ENCODE measurements around the gene WDFY4.

WDFY4 gene

DNA sequence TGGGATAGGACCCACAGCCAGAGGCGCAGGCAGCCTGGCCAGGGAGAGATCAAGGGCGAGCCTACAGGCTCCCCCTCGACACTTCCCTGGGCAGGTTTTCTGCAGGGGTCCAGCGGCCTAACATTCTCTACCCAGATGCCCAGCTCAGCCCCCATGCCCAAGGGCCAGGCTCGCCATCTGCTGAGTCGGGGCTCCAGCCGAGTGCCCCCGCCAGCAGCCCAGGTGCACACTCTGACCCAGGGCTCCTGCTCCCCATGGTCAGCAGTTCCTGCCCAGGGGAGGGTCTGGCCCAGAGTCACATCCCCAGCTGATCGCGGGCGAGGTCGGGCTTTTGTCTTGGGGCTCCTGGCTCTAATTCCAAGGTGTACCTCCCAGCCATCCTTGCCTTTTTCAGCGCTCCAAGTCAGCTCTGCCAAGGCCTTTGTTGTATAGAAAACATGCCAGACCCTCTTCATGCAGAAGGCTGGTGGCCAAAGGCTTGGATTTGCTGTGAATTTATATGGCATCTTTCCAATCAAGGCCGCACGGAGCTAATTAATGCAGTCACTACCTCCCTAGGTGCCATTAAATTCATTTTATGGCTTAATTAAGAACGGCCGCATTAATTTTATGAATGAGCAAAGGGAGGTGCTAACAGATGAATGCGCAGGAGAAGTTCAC lies 134.3 kb downstream of the WDFY4 start:
- Histone ChIP-seq H3K9ac (ENCODE audit: low read length) (no peak overlapping the region), H3K23ac (ENCODE audit: low read length) (no peak overlapping the region), H2BK120ac (ENCODE audit: low read depth, low read length) (no peak overlapping the region), H3K27me3 (ENCODE audit: insufficient read depth, low read length, poor library complexity) (no peaks in the 10 kb centered on the region), H3K56ac (ENCODE audit: low read length) (no peak overlapping the region), H3K79me2 (ENCODE audit: control insufficient read depth, insufficient read depth, low read length) (no peaks in the 10 kb centered on the region), H3K4me2 (ENCODE audit: low read length) (no peak overlapping the region), H3K36me3 (ENCODE audit: control insufficient read depth, insufficient read depth, low read length) (no peaks in the 10 kb centered on the region), H2AK5ac (ENCODE audit: low read length) (no peak overlapping the region), H3K27ac (ENCODE audit: low read depth, low read length) (no peak overlapping the region), H3K4me3 (ENCODE audit: low read length) (no peak overlapping the region), H4K5ac (ENCODE audit: low read length) (no peak overlapping the region), H3K79me1 (ENCODE audit: low read length) (no peaks in the 10 kb centered on the region), H3K4ac (ENCODE audit: low read depth, low read length) (no peak overlapping the region), H4K8ac (ENCODE audit: low read depth, low read length) (no peak overlapping the region), H3K18ac (ENCODE audit: low read length) (no peak overlapping the region), H3K4me1 (ENCODE audit: control insufficient read depth, low read depth, low read length) (no peaks in the 10 kb centered on the region), H2BK5ac (ENCODE audit: low read length) (no peak overlapping the region), H2BK15ac (replicated peaks; ENCODE audit: low read depth) (no peak overlapping the region)
- no CpG with 5 or more reads among the region's 18 CpGs for WGBS (ENCODE audit: extremely low coverage, insufficient coverage, low lambda C conversion rate)
- DNase-seq = no peak

DNA sequence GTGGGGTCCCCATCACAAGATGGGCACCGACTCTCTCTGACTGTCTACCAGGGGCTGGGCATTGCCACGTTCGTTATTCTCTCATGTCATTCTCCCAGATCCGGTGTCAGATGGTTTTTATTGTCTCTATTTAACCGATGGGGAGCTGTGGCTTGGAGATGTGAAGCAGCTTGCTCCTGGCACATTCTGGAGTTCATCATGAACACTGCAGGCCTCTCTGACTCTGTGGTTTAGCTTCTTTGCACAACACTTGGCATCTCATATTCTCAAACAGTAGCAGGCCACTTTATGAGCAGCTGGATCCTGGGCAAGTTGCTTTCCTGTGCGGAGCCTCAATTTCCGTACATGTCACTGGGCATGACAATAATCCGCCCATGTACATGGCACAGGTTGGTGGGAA lies 135.1 kb downstream of the WDFY4 start:
- Histone ChIP-seq H3K36me3 (ENCODE audit: control insufficient read depth, insufficient read depth, low read length) (no peaks in the 10 kb centered on the region), H3K18ac (ENCODE audit: low read length) (no peak overlapping the region), H3K27me3 (ENCODE audit: insufficient read depth, low read length, poor library complexity) (no peaks in the 10 kb centered on the region), H3K79me2 (ENCODE audit: control insufficient read depth, insufficient read depth, low read length) (no peaks in the 10 kb centered on the region), H4K8ac (ENCODE audit: low read depth, low read length) (no peak overlapping the region), H2BK120ac (ENCODE audit: low read depth, low read length) (no peak overlapping the region), H3K56ac (ENCODE audit: low read length) (no peak overlapping the region), H3K4me3 (ENCODE audit: low read length) (no peak overlapping the region), H3K4ac (ENCODE audit: low read depth, low read length) (no peak overlapping the region), H3K23ac (ENCODE audit: low read length) (no peak overlapping the region), H3K4me2 (ENCODE audit: low read length) (no peak overlapping the region), H2AK5ac (ENCODE audit: low read length) (no peak overlapping the region), H2BK5ac (ENCODE audit: low read length) (no peak overlapping the region), H3K4me1 (ENCODE audit: control insufficient read depth, low read depth, low read length) (no peaks in the 10 kb centered on the region), H3K27ac (ENCODE audit: low read depth, low read length) (no peak overlapping the region), H2BK15ac (replicated peaks; ENCODE audit: low read depth) (no peak overlapping the region), H4K5ac (ENCODE audit: low read length) (no peak overlapping the region), H3K79me1 (ENCODE audit: low read length) (no peaks in the 10 kb centered on the region), H3K9ac (ENCODE audit: low read length) (no peak overlapping the region)
- no CpG with 5 or more reads among the region's 8 CpGs for WGBS (ENCODE audit: extremely low coverage, insufficient coverage, low lambda C conversion rate)
- no peak for DNase-seq

DNA sequence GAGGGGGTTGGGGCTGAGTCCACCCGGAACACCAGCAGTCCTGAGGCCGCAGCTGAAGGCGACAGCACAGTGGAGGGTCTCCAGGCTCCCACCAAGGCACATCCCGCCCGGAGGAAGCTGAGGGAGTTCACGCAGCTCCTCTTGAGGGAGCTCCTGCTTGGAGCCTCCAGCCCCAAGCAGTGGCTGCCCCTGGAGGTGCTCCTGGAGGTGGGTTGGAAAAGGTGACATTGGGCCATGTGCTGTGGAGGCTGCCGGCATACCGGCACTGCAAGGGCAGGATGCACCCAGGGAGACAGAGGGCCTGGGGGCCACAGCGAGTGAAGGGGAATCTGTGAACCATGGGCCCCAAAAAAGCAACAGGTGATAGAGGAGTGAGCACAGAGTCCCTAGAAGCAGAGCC lies 135.6 kb downstream of the WDFY4 start:
- H3K4me2 ChIP-seq (ENCODE audit: low read length) = no peak overlapping the region
- no peak overlapping the region for H2BK5ac ChIP-seq (ENCODE audit: low read length)
- H3K4me1 ChIP-seq (ENCODE audit: control insufficient read depth, low read depth, low read length) = no peaks in the 10 kb centered on the region
- no peak overlapping the region for H4K8ac ChIP-seq (ENCODE audit: low read depth, low read length)
- H4K5ac ChIP-seq (ENCODE audit: low read length) = no peak overlapping the region
- no peak overlapping the region for H3K4me3 ChIP-seq (ENCODE audit: low read length)
- no peak overlapping the region for H3K9ac ChIP-seq (ENCODE audit: low read length)
- H3K27me3 ChIP-seq (ENCODE audit: insufficient read depth, low read length, poor library complexity) = no peaks in the 10 kb centered on the region
- no peak overlapping the region for H3K18ac ChIP-seq (ENCODE audit: low read length)
- H3K79me1 ChIP-seq (ENCODE audit: low read length) = no peaks in the 10 kb centered on the region
- H2BK120ac ChIP-seq (ENCODE audit: low read depth, low read length) = no peak overlapping the region
- no peak overlapping the region for H3K27ac ChIP-seq (ENCODE audit: low read depth, low read length)
- H3K56ac ChIP-seq (ENCODE audit: low read length) = no peak overlapping the region
- H2AK5ac ChIP-seq (ENCODE audit: low read length) = no peak overlapping the region
- no peaks in the 10 kb centered on the region for H3K79me2 ChIP-seq (ENCODE audit: control insufficient read depth, insufficient read depth, low read length)
- no peak overlapping the region for H2BK15ac ChIP-seq (replicated peaks; ENCODE audit: low read depth)
- no peak overlapping the region for H3K23ac ChIP-seq (ENCODE audit: low read length)
- DNase-seq = no peak
- no peak overlapping the region for H3K4ac ChIP-seq (ENCODE audit: low read depth, low read length)
- no peaks in the 10 kb centered on the region for H3K36me3 ChIP-seq (ENCODE audit: control insufficient read depth, insufficient read depth, low read length)
- no CpG with 5 or more reads among the region's 9 CpGs for WGBS (ENCODE audit: extremely low coverage, insufficient coverage, low lambda C conversion rate)

DNA sequence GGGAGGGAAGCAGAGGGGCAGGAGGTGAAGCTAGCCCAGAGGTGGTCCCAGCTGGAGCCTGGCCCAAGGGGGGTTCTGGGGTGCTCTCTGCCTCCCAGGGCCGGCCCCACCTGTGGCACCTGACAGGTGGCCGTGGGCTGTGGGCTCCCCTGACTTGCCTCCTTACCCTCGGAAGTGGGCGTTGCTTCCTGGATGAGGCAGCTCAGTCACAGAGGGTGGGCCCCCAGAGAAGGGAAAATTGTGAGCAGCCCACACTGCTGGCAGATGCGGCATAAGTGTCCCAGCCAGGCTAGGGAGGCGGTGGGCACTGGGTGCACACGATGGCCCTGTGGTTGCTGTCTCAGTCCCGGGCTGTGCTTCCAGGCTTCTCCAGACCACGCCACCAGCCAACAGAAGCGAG lies 136.0 kb downstream of the WDFY4 start:
- Histone ChIP-seq H2BK120ac (ENCODE audit: low read depth, low read length) (no peak overlapping the region), H3K23ac (ENCODE audit: low read length) (no peak overlapping the region), H3K18ac (ENCODE audit: low read length) (no peak overlapping the region), H3K27ac (ENCODE audit: low read depth, low read length) (no peak overlapping the region), H3K79me1 (ENCODE audit: low read length) (no peaks in the 10 kb centered on the region), H2BK15ac (replicated peaks; ENCODE audit: low read depth) (no peak overlapping the region), H4K5ac (ENCODE audit: low read length) (no peak overlapping the region), H2AK5ac (ENCODE audit: low read length) (no peak overlapping the region), H4K8ac (ENCODE audit: low read depth, low read length) (no peak overlapping the region), H3K9ac (ENCODE audit: low read length) (no peak overlapping the region), H3K79me2 (ENCODE audit: control insufficient read depth, insufficient read depth, low read length) (no peaks in the 10 kb centered on the region), H3K4ac (ENCODE audit: low read depth, low read length) (no peak overlapping the region), H3K4me1 (ENCODE audit: control insufficient read depth, low read depth, low read length) (no peaks in the 10 kb centered on the region), H3K27me3 (ENCODE audit: insufficient read depth, low read length, poor library complexity) (no peaks in the 10 kb centered on the region), H3K56ac (ENCODE audit: low read length) (no peak overlapping the region), H3K4me2 (ENCODE audit: low read length) (no peak overlapping the region), H3K4me3 (ENCODE audit: low read length) (no peak overlapping the region), H3K36me3 (ENCODE audit: control insufficient read depth, insufficient read depth, low read length) (no peaks in the 10 kb centered on the region), H2BK5ac (ENCODE audit: low read length) (no peak overlapping the region)
- DNase-seq = no peak
- no CpG with 5 or more reads among the region's 10 CpGs for WGBS (ENCODE audit: extremely low coverage, insufficient coverage, low lambda C conversion rate)

DNA sequence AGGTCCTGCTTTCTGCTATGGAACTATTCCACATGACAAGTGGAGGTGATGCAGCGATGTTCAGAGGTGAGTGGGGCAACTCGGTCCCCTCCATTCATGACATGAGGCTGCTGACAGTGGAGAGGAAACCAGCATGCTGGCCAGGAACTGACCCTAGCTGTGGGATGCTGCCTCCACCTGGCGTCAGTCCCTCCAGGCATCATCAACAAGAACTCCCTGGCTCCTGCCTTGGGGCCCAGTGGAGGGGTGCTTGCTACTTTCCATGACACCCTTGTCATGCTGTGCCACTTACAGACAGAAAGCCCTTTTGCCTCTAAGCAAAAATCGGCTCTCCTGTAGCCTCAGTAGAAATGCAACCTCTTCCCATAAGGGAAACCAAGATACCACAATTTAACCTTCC lies 136.4 kb downstream of the WDFY4 start:
- DNase-seq = no peak
- Histone ChIP-seq H3K4me3 (ENCODE audit: low read length) (no peak overlapping the region), H3K27me3 (ENCODE audit: insufficient read depth, low read length, poor library complexity) (no peaks in the 10 kb centered on the region), H2BK120ac (ENCODE audit: low read depth, low read length) (no peak overlapping the region), H3K36me3 (ENCODE audit: control insufficient read depth, insufficient read depth, low read length) (no peaks in the 10 kb centered on the region), H3K4me1 (ENCODE audit: control insufficient read depth, low read depth, low read length) (no peaks in the 10 kb centered on the region), H3K23ac (ENCODE audit: low read length) (no peak overlapping the region), H3K56ac (ENCODE audit: low read length) (no peak overlapping the region), H3K18ac (ENCODE audit: low read length) (no peak overlapping the region), H3K9ac (ENCODE audit: low read length) (no peak overlapping the region), H2BK15ac (replicated peaks; ENCODE audit: low read depth) (no peak overlapping the region), H4K8ac (ENCODE audit: low read depth, low read length) (no peak overlapping the region), H2AK5ac (ENCODE audit: low read length) (no peak overlapping the region), H4K5ac (ENCODE audit: low read length) (no peak overlapping the region), H3K4me2 (ENCODE audit: low read length) (no peak overlapping the region), H3K27ac (ENCODE audit: low read depth, low read length) (no peak overlapping the region), H3K79me1 (ENCODE audit: low read length) (no peaks in the 10 kb centered on the region), H3K79me2 (ENCODE audit: control insufficient read depth, insufficient read depth, low read length) (no peaks in the 10 kb centered on the region), H2BK5ac (ENCODE audit: low read length) (no peak overlapping the region), H3K4ac (ENCODE audit: low read depth, low read length) (no peak overlapping the region)
- WGBS (ENCODE audit: extremely low coverage, insufficient coverage, low lambda C conversion rate) = no CpG with 5 or more reads among the region's 4 CpGs

DNA sequence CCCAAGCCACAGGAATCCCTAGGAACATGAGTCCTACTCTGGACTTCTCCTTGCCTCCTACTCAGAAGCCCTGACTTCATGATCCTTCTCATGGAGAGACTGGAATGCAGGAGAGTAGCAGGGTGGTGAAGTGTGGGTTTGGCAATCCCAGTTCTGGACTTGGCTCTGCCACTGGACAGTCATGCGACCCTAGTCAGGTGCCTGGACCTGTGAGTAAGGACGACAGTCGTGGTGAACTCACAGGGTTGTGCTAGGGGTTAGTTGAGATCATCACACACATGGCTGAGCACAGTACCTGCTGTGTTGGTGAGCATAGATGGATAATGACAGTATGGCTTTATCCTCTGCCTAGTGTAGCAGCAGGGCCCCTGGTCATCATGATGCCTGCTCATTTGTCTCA lies 137.0 kb downstream of the WDFY4 start:
- H3K4me2 ChIP-seq (ENCODE audit: low read length) = no peak overlapping the region
- no CpG with 5 or more reads among the region's 3 CpGs for WGBS (ENCODE audit: extremely low coverage, insufficient coverage, low lambda C conversion rate)
- H3K4me3 ChIP-seq (ENCODE audit: low read length) = no peak overlapping the region
- H2BK120ac ChIP-seq (ENCODE audit: low read depth, low read length) = no peak overlapping the region
- H3K4me1 ChIP-seq (ENCODE audit: control insufficient read depth, low read depth, low read length) = no peaks in the 10 kb centered on the region
- no peaks in the 10 kb centered on the region for H3K79me1 ChIP-seq (ENCODE audit: low read length)
- no peaks in the 10 kb centered on the region for H3K79me2 ChIP-seq (ENCODE audit: control insufficient read depth, insufficient read depth, low read length)
- no peak overlapping the region for H2BK15ac ChIP-seq (replicated peaks; ENCODE audit: low read depth)
- H3K36me3 ChIP-seq (ENCODE audit: control insufficient read depth, insufficient read depth, low read length) = no peaks in the 10 kb centered on the region
- H4K8ac ChIP-seq (ENCODE audit: low read depth, low read length) = no peak overlapping the region
- H2BK5ac ChIP-seq (ENCODE audit: low read length) = no peak overlapping the region
- DNase-seq = no peak
- H3K18ac ChIP-seq (ENCODE audit: low read length) = no peak overlapping the region
- no peak overlapping the region for H3K56ac ChIP-seq (ENCODE audit: low read length)
- no peak overlapping the region for H3K23ac ChIP-seq (ENCODE audit: low read length)
- H3K4ac ChIP-seq (ENCODE audit: low read depth, low read length) = no peak overlapping the region
- H2AK5ac ChIP-seq (ENCODE audit: low read length) = no peak overlapping the region
- no peak overlapping the region for H3K9ac ChIP-seq (ENCODE audit: low read length)
- no peak overlapping the region for H4K5ac ChIP-seq (ENCODE audit: low read length)
- H3K27ac ChIP-seq (ENCODE audit: low read depth, low read length) = no peak overlapping the region
- H3K27me3 ChIP-seq (ENCODE audit: insufficient read depth, low read length, poor library complexity) = no peaks in the 10 kb centered on the region

Measured in mesendoderm (in vitro differentiated cells).